Testis (tissue), 3 donors: ENCODE measurements around the gene SCNN1A. TPM values are rescaled to one million over a fixed set of nuclear protein-coding genes. Genes with fewer than 3 reads are reported as not detected.

Source experiments
- DNase-seq: peaks from one replicate; pipeline ENCODE4 v3.0.0-alpha.2; 2019
- H3K27ac ChIP-seq, 2 donors: fragments of 200-600 bp; sonication (generic); one replicate each; pipeline ENCODE4 v1.5.1; 2019
- H3K27me3 ChIP-seq: fragments of 200-600 bp; sonication (generic); one replicate; pipeline ENCODE4 v1.5.1; 2019
- H3K36me3 ChIP-seq: fragments of 200-600 bp; sonication (generic); one replicate; pipeline ENCODE4 v1.5.1; 2017; ENCODE audit warnings: low read depth; ENCODE audit errors: missing control alignments
- H3K4me1 ChIP-seq: fragments of 200-600 bp; sonication (generic); one replicate; pipeline ENCODE4 v1.5.1; 2019
- H3K4me3 ChIP-seq, 2 donors: fragments of 200-600 bp; sonication (generic); one replicate each; pipeline ENCODE4 v1.5.1; 2017 to 2019
- H3K9me3 ChIP-seq: fragments of 200-600 bp; sonication (generic); one replicate; pipeline ENCODE4 v1.5.1; 2017
- POLR2A ChIP-seq: fragments of 450-650 bp; IDR thresholded peaks from one replicate; pipeline ENCODE4 v1.6.1; 2017; ENCODE audit warnings: antibody characterized with exemption, mild to moderate bottlenecking, moderate library complexity
- WGBS, 2 donors: methylation state at CpG; one replicate each; pipeline ENCODE4 v1.1.5; 2018; 5-methylcytosine and 5-hydroxymethylcytosine counted together
- intact Hi-C: fragments of 100-400 bp; cut with DNase I; formaldehyde crosslinking; loops from one replicate; pipeline ENCODE4 v1.15.1; 2023; ENCODE audit warnings: low total_unique reads
- polyA plus RNA-seq: library from polyadenylated mRNA; stranded (reverse); fragments of 350-450 nt; fragmentation: Illumina TruSeq; extraction: RNeasy Lipid Tissue Mini Kit (QIAGEN cat#74804); gene quantifications from one replicate; pipeline ENCODE4 v1.2.3, GENCODE V29; 2014; ENCODE audit warnings: low read depth, low replicate concordance; ENCODE audit not compliant: insufficient read depth
- total RNA-seq, 2 donors: library from RNA; depleted of rRNA; stranded (reverse); fragments of >200 nt; gene quantifications; one replicate each; pipeline ENCODE4 v1.2.3, GENCODE V29; 2016
- TF ChIP-seq, protein P1 (sequence below), 3 experiments: fragments of 450-650 bp in 2 of 3; fragments of 200-600 bp in 1 of 3; sonication (generic) in 1 of 3; IDR thresholded peaks; one replicate each; pipeline ENCODE4 v1.5.1; 2016 to 2019; ENCODE audit warnings: antibody characterized with exemption in 3 of 3, mild to moderate bottlenecking in 2 of 3, moderate library complexity in 1 of 3

Gene SCNN1A
- total and polyA plus RNA-seq, 3 donors from 2014 or later, result 14.6 to 43.1 (median 22.7) TPM

DNA sequence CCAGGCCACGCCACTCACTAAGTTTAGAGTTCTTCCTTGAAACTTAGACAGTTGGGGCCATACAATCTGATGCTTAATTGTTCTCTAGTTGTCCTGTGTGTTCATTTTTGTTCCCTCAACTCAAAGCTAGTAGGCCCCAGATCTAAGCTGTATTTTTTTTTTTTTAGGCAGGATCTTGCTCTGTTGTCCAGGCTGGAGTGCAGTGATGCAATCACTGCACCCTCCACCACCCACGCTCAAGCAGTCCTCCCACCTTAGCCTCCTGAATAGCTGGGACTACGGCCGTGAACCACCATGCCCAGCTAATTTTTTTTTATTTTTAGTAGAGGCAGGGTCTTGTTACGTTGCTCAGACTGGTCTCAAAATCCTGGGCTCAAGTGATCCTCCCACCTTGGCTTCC, 41.0 kb downstream of the SCNN1A start:
- Histone ChIP-seq H3K4me3 (no peak overlapping the region), H3K4me1 (peaks cover 55% of the 10 kb centered on the region), H3K27ac (peak overlapping the region; percentile 86 to 93), H3K36me3 (no peaks in the 10 kb centered on the region), H3K9me3 (no peaks in the 10 kb centered on the region), H3K27me3 (no peaks in the 10 kb centered on the region)
- DNase-seq, result no peak
- intact Hi-C loops, result loop anchor here (10.0 kb wide), 2 partner anchors 50 to 120 kb away; partner anchors contain the start of genes LTBR and TAPBPL
- WGBS, 2 donors, result 58 to 67% methylated on average over 5 of the region's 5 CpGs
- TF ChIP-seq, protein P1, sequence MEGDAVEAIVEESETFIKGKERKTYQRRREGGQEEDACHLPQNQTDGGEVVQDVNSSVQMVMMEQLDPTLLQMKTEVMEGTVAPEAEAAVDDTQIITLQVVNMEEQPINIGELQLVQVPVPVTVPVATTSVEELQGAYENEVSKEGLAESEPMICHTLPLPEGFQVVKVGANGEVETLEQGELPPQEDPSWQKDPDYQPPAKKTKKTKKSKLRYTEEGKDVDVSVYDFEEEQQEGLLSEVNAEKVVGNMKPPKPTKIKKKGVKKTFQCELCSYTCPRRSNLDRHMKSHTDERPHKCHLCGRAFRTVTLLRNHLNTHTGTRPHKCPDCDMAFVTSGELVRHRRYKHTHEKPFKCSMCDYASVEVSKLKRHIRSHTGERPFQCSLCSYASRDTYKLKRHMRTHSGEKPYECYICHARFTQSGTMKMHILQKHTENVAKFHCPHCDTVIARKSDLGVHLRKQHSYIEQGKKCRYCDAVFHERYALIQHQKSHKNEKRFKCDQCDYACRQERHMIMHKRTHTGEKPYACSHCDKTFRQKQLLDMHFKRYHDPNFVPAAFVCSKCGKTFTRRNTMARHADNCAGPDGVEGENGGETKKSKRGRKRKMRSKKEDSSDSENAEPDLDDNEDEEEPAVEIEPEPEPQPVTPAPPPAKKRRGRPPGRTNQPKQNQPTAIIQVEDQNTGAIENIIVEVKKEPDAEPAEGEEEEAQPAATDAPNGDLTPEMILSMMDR (IDR thresholded peaks at IDR 0.05), result no peak
- no peak for TF ChIP-seq POLR2A

DNA sequence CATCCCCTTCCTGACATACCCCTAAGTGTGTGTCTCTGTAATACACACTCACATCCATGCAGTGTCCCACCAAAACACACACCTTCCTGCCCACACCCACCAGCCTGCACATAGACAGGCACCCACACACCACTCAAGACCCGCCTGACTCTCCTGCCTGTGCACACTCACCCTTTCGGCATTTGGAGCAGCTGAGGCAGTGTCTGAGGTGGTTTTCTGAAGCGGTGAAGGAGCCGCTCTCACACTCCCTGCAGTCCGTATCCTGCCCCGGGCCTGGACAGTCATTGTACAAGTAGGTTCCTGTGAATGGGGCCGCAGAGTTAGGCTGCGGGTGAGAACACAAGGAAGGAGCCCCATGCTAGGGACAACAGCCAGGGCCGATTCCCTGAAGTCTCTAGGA, 41.8 kb downstream of the SCNN1A start:
- WGBS, 2 donors, result 70 to 83% methylated on average over 4 to 9 of the region's 9 CpGs
- Histone ChIP-seq H3K36me3 (no peaks in the 10 kb centered on the region), H3K4me1 (peaks cover 51% of the 10 kb centered on the region), H3K9me3 (no peaks in the 10 kb centered on the region), H3K27ac (peak overlapping the region in 1 of 2 donors; percentile 93), H3K4me3 (no peak overlapping the region), H3K27me3 (no peaks in the 10 kb centered on the region)
- TF ChIP-seq POLR2A, result no peak
- TF ChIP-seq, protein P1 (IDR thresholded peaks at IDR 0.05), result no peak
- no peak for DNase-seq
- intact Hi-C loops, result loop anchor here (10.0 kb wide), 2 partner anchors 51 to 121 kb away; partner anchors contain the start of genes LTBR and TAPBPL

DNA sequence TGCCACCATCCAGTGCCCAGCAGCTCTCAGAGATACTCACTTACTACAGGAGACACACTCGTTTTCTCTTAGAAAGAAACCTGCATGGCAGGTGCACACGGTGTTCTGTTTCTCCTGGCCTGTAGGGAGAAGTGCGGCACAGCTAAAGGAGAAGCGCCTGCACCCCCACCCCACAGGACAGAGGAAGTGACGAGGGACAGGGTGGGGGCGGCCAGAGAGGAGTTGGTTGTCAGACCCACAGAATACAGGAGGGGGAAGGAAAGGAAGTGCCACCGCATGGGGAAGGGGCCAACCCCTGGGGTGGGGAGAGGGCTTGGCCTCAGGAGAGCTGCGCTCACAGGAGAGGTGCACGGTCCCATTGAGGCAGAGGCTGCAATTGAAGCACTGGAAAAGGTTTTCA, 42.3 kb downstream of the SCNN1A start:
- Histone ChIP-seq H3K4me3 (no peak overlapping the region), H3K9me3 (no peaks in the 10 kb centered on the region), H3K4me1 (peaks cover 46% of the 10 kb centered on the region), H3K36me3 (no peaks in the 10 kb centered on the region), H3K27me3 (no peaks in the 10 kb centered on the region), H3K27ac (no peak overlapping the region)
- intact Hi-C loops, result loop anchor here (10.0 kb wide), 2 partner anchors 52 to 122 kb away; partner anchors contain the start of genes LTBR and TAPBPL
- DNase-seq, result no peak
- WGBS, 2 donors, result 83 to 87% methylated on average over 3 to 9 of the region's 9 CpGs
- no peak for TF ChIP-seq POLR2A
- TF ChIP-seq, protein P1 (IDR thresholded peaks at IDR 0.05), result no peak

DNA sequence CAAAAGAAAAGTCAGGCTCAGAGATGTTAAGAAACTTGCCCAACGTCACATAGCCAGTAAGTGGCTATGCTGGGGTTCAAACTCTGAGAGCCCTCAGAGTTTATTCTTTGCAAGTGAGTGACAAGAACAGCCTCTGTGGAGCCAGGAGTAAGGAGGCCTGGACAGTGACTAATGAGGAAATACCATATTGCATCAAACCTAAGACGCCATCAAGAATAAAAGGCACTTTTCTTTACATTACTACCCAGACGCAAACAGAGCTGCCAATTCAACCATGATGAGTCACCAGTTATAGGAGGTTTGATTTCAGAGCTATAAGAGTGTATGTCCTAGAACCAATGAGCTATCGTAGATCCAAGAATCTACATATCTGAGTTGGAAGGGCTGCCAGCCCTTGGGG, 42.9 kb downstream of the SCNN1A start:
- Histone ChIP-seq H3K4me3 (no peak overlapping the region), H3K4me1 (peaks cover 44% of the 10 kb centered on the region), H3K27me3 (no peaks in the 10 kb centered on the region), H3K27ac (no peak overlapping the region), H3K9me3 (no peaks in the 10 kb centered on the region), H3K36me3 (no peaks in the 10 kb centered on the region)
- no peak for DNase-seq
- TF ChIP-seq, protein P1 (IDR thresholded peaks at IDR 0.05), result no peak
- no peak for TF ChIP-seq POLR2A
- 82 to 85% methylated on average over 4 of the region's 4 CpGs for WGBS, 2 donors
- intact Hi-C loops, result loop anchor here (10.0 kb wide), 2 partner anchors 52 to 122 kb away; partner anchors contain the start of genes LTBR and TAPBPL
